HG03064 (cell line): ENCODE results near the gene RNMT.

Experiments used
- ATAC-seq: cut with Tn5 transposase; IDR thresholded peaks from one replicate; pipeline ENCODE4 v1.9.1; 2021; ENCODE audit warnings: low read depth; ENCODE audit not compliant: unreplicated experiment

RNMT gene

DNA sequence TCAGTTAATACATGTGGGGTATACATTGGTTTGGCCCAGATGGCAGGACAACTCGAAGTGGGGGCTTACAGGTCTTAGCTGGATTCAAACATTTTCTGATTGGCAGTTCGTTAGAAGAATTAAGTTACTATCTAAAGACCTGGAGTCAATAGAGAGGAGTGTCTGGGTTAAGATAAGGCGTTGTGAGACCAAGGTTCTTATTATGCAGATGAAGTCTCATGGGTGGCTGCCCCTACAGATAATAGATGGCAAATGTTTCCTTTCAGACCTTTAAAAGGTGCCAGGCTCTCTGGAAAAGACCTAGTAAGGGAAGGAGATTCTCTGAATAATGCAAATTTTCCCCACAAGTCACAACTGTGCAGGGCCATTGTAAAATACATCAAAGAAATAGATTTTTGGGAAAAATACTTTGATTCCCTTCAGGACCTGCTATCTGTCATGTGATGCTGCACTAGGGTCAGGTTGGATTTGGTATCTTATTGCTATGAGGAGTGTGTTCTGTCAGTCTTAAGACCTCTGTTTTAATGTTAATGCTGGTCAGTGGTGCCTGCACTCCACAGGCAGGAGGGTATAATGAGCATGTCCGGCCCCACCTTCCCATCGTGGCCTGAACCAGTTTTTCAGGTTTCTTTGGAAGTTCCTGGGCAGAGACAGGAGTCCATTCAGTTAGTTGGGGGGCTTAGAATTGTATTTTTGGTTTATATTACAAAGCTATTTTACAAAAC lies 83.2 kb downstream of the RNMT start:
- no peak for ATAC-seq

- ATAC-seq: no peak
Observed at GRCh38 chr18:13810950-13811485, 84.5 kb downstream of the RNMT start.

- ATAC-seq: no peak
Observed at GRCh38 chr18:13811993-13812392, 85.5 kb downstream of the RNMT start.

DNA sequence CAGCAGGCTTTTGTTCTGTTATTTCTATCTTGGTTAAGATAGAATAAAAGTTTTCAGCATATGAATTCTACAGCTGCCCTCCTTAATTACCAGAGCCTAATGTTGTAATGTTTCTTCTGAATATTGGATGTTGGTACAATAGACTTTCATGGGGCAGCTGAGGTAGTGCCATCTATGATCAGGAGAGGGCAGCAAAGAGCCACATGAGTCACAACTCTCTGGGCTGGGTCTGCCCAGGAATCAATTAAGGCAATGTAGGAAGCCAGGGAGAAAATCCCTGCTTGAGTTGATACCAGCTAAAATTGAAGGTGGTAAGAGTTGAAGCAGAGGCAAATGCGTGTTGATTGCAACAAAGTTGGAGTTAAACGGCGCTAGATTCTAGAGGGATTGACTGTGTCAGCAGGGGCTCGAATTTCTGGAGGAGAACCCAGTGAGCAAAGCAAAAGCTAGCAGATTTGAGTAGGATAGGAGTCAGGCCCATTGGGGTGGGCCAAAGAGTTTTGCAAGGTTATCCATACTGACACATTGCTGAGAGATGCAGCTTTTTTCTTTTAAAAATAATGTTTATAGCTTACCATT lies 86.9 kb downstream of the RNMT start:
- no peak for ATAC-seq
